Measurements from ENCODE around the gene ANKRD20A1. TPM values are rescaled to one million over a fixed set of nuclear protein-coding genes. Genes with fewer than 3 reads are reported as not detected.
"Not testable (repeated sequence)": the region's sequence is repeated elsewhere in the genome, so short reads cannot be mapped to it uniquely, and the experiment has no call there.

Gene ANKRD20A1
- total RNA-seq (2021) (0.27 to 0.37 TPM in 2 of 3 replicates, not detected in the other), Bru-seq, nascent RNA (percentile 14 among the genes with signal in this experiment)
- long read RNA-seq, experiment 1 = 0 reads
- long read RNA-seq, experiment 2 = 0 reads
- long read RNA-seq, experiment 3 = 0 reads

DNA sequence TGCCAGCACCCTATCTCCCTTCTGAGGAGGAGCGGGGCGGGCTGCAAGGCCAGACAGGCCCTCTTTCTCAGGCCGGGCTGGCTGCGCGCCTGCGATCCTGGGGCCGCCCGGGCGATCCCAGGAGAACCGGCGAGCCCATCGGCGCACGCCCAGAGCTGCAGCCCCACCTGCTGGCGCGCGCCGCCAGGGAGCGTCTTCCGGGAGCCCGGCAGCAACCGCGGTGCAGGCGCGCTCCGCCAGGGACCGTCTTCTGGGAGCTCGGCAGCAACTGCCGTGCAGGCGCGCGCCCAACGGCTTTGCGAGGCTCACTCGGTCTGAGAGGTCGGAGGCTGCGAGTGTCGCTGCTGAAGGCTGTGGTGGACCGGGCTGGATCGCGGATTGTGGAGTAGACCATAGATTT is at the start of gene ANKRD20A1:
ANKRD20A1 (plus strand) TSS at position 61 of the 400 bp plus-strand sequence. CDS start 496 bp downstream, outside the sequence.
- POLR2A ChIA-PET; H3K27ac Mint-ChIP-seq; CTCF ChIA-PET; H3K4me1 Mint-ChIP-seq; H3K27me3 Mint-ChIP-seq (ENCODE audit: low read depth); H3K9me3 Mint-ChIP-seq; H3K36me3 Mint-ChIP-seq: not testable (repeated sequence)
- ATAC-seq = peak; percentile 66
- H3K4me3 Mint-ChIP-seq = peak within 1 kb of the TSS; percentile 69
- peak; percentile 37 for DNase-seq (ENCODE audit: low spot score)

DNA sequence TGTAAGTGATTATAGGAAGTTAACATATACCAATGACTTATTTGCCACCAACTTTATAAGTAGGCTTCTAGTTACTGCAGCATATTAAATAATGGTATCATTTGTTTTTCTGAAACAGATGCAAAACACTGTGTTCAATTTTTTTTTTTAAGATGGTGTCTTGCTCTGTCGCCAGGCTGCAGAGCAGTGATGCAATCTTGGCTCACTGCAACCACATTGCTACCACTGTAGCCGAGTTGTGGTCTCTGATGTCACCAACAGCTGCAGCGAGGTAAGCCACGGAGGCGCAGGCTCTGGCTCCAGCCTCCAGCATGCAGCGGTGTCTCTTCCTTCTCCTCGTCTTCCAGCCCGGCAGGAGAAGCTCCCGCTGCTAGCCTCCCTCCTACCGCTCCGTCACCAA is 26.6 kb upstream of the ANKRD20A1 start:
- DNase-seq (ENCODE audit: low spot score); POLR2A ChIA-PET; CTCF ChIA-PET; H3K9me3 Mint-ChIP-seq; H3K4me1 Mint-ChIP-seq; H3K27me3 Mint-ChIP-seq (ENCODE audit: low read depth); H3K36me3 Mint-ChIP-seq; H3K27ac Mint-ChIP-seq; H3K4me3 Mint-ChIP-seq; ATAC-seq: not testable (repeated sequence)
